GM10847 (cell line): ENCODE measurements around the gene NBL1.

ENCODE experiments used
- POLR2A ChIP-seq: IDR thresholded peaks from 2 replicates; pipeline ENCODE4 v1.6.1; 2011; ENCODE audit not compliant: insufficient read length; ENCODE audit errors: extremely low read depth

NBL1 gene

GRCh38 chr1:19678493-19678892 is 34.4 kb downstream of the NBL1 start:
- no peak for TF ChIP-seq POLR2A

- no peak for TF ChIP-seq POLR2A
Observed at GRCh38 chr1:19678931-19679453, 34.9 kb downstream of the NBL1 start.

GRCh38 chr1:19679691-19680090 is 35.6 kb downstream of the NBL1 start:
- no peak for TF ChIP-seq POLR2A

- TF ChIP-seq POLR2A, result no peak
Observed at GRCh38 chr1:19680644-19681043, 36.5 kb downstream of the NBL1 start.

GRCh38 chr1:19682257-19682656 is 38.1 kb downstream of the NBL1 start:
- no peak for TF ChIP-seq POLR2A

GRCh38 chr1:19682901-19683300 is 38.8 kb downstream of the NBL1 start:
- no peak for TF ChIP-seq POLR2A

- no peak for TF ChIP-seq POLR2A
Observed at GRCh38 chr1:19683351-19683750, 39.2 kb downstream of the NBL1 start.

GRCh38 chr1:19684677-19685076 is 40.6 kb downstream of the NBL1 start:
- TF ChIP-seq POLR2A, result no peak

- no peak for TF ChIP-seq POLR2A
Observed at GRCh38 chr1:19685994-19686393, 41.9 kb downstream of the NBL1 start.

GRCh38 chr1:19687414-19687813 is 43.3 kb downstream of the NBL1 start:
- no peak for TF ChIP-seq POLR2A

- TF ChIP-seq POLR2A, result no peak
Observed at GRCh38 chr1:19688041-19688842, 44.1 kb downstream of the NBL1 start.

GRCh38 chr1:19689085-19689757 is 45.1 kb downstream of the NBL1 start:
- no peak for TF ChIP-seq POLR2A

GRCh38 chr1:19689856-19690255 is 45.7 kb downstream of the NBL1 start:
- TF ChIP-seq POLR2A, result no peak

GRCh38 chr1:19690342-19690741 is 46.2 kb downstream of the NBL1 start:
- no peak for TF ChIP-seq POLR2A

- TF ChIP-seq POLR2A, result no peak
Observed at GRCh38 chr1:19694298-19694697, 50.2 kb downstream of the NBL1 start.

- TF ChIP-seq POLR2A, result no peak
Observed at GRCh38 chr1:19695772-19696171, 51.7 kb downstream of the NBL1 start.
